Hepatocyte (in vitro differentiated cells): Measurements from ENCODE around the gene LDLRAD3.

ENCODE experiments used
- EZH2 ChIP-seq: fragments of 200-600 bp; sonication (generic); IDR thresholded peaks from 2 replicates; pipeline ENCODE4 v1.6.1; 2016; ENCODE audit warnings: antibody characterized with exemption, mild to moderate bottlenecking, borderline replicate concordance
- EZH2phosphoT487 ChIP-seq: fragments of 200-600 bp; sonication (generic); IDR thresholded peaks from one replicate; pipeline ENCODE4 v1.6.1; 2018; ENCODE audit warnings: antibody characterized with exemption, mild to moderate bottlenecking, low read depth, moderate library complexity; ENCODE audit not compliant: unreplicated experiment, severe bottlenecking
- TF ChIP-seq, protein P1 (sequence below): fragments of 200-600 bp; sonication (generic); IDR thresholded peaks from 2 replicates; pipeline ENCODE4 v1.5.1; 2016; ENCODE audit warnings: antibody characterized with exemption, mild to moderate bottlenecking; ENCODE audit not compliant: poor library complexity

DNA sequence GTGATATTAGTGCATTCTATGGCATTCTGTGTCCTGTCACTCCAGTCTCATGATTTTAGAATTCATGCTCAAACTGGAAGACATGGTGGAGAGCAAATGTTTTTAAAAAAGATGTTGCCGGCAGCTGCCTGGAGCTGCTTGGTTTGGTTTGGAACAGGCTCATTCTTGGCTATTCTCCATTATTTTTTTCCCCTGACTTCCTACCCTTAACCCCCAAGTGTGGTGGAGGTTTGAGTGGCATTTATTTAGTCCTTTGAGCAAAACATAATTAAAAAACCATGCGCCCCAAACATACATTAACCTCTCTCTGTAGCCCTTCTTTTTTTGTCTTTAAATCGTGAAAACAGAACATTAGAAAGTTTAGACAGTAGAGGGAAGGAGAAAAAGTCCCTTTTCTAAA, 94.7 kb downstream of the LDLRAD3 start:
- TF ChIP-seq, protein P1, sequence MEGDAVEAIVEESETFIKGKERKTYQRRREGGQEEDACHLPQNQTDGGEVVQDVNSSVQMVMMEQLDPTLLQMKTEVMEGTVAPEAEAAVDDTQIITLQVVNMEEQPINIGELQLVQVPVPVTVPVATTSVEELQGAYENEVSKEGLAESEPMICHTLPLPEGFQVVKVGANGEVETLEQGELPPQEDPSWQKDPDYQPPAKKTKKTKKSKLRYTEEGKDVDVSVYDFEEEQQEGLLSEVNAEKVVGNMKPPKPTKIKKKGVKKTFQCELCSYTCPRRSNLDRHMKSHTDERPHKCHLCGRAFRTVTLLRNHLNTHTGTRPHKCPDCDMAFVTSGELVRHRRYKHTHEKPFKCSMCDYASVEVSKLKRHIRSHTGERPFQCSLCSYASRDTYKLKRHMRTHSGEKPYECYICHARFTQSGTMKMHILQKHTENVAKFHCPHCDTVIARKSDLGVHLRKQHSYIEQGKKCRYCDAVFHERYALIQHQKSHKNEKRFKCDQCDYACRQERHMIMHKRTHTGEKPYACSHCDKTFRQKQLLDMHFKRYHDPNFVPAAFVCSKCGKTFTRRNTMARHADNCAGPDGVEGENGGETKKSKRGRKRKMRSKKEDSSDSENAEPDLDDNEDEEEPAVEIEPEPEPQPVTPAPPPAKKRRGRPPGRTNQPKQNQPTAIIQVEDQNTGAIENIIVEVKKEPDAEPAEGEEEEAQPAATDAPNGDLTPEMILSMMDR, result no peak
- TF ChIP-seq EZH2 (no peak), EZH2phosphoT487 (no peak)
